Measurements from ENCODE around the gene CNDP2.

DNA sequence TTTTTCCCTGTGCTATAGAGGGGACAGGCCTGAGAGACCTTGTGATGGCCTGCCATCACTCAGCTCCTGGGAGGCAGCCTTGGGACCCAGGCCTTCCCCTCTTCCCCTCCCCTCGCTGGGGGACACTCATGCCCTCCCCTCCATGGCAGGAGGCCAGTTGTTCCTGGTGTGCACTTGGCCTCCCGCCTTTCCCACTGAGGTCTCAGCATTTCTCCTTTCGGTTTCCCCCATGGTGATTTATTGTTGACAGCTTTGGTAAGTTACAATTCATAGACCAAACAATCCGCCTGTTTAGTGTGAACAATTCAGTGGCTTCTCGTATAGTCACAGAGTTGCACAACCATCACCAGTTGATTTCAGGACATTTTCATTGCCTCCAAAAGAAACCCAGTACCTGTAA lies 27.9 kb downstream of the CNDP2 start:
- TF ChIP-seq POLR2AphosphoS5 (IDR thresholded peaks at IDR 0.05; ENCODE audit: borderline replicate concordance, low read depth, low read length): no peak
- no peak for TF ChIP-seq EZH2 (IDR thresholded peaks at IDR 0.05)
- TF ChIP-seq FOXP2 (optimal IDR thresholded peaks at IDR 0.05; ENCODE audit: control extremely low read depth, extremely low read length, insufficient read depth): no peak

Measured in SK-N-MC (cell line).